ENCODE results near the gene SAA4. TPM values are rescaled to one million over a fixed set of nuclear protein-coding genes. Genes with fewer than 3 reads are reported as not detected.
A peak's percentile ranks its signal among the peaks of the same experiment; 100 is the strongest.
"Not testable (repeated sequence)": the region's sequence is repeated elsewhere in the genome, so short reads cannot be mapped to it uniquely, and the experiment has no call there.

The SAA4 gene
- total RNA-seq, 2 experiments from 2014 or later, result not detected

- Mint-ChIP-seq H3K4me1 (peaks cover 23% of the 10 kb centered on the region), H3K27me3 (peaks cover 12% of the 10 kb centered on the region)
- POLR2A ChIA-PET; H3K27ac Mint-ChIP-seq; H3K36me3 Mint-ChIP-seq (ENCODE audit: low read depth); CTCF ChIA-PET; H3K9me3 Mint-ChIP-seq; H3K4me3 Mint-ChIP-seq; DNase-seq: not testable (repeated sequence)
Measured at GRCh38 chr11:18262681-18263350, 26.2 kb upstream of the SAA4 start.

GRCh38 chr11:18261721-18262120, 25.1 kb upstream of the SAA4 start:
- no peaks in the 10 kb centered on the region for H3K9me3 Mint-ChIP-seq
- no peak for DNase-seq
- ChIA-PET CTCF (no interaction called here), POLR2A (no interaction called here)
- H3K27me3 Mint-ChIP-seq, result peaks cover 16% of the 10 kb centered on the region
- H3K27ac Mint-ChIP-seq, result no peak overlapping the region
- H3K4me3 Mint-ChIP-seq, result no peak overlapping the region
- peaks cover 22% of the 10 kb centered on the region for H3K4me1 Mint-ChIP-seq
- H3K36me3 Mint-ChIP-seq (ENCODE audit: low read depth), result no peaks in the 10 kb centered on the region

- H3K27ac Mint-ChIP-seq, result no peak overlapping the region
- H3K4me1 Mint-ChIP-seq, result peaks cover 6% of the 10 kb centered on the region
- H3K27me3 Mint-ChIP-seq, result peaks cover 18% of the 10 kb centered on the region
- no peaks in the 10 kb centered on the region for H3K36me3 Mint-ChIP-seq (ENCODE audit: low read depth)
- no peak overlapping the region for H3K4me3 Mint-ChIP-seq
- no peaks in the 10 kb centered on the region for H3K9me3 Mint-ChIP-seq
- no peak for DNase-seq
- ChIA-PET POLR2A (no interaction called here), CTCF (interaction anchor here (1.0 kb wide), 1 partner anchor 153 kb away, joined by 3 read pairs; the partner anchor contains the start of gene LDHC)
Measured at GRCh38 chr11:18259259-18259658, 22.7 kb upstream of the SAA4 start.

GRCh38 chr11:18254781-18255361, 18.3 kb upstream of the SAA4 start:
- H3K4me1 Mint-ChIP-seq, result no peaks in the 10 kb centered on the region
- peaks cover 15% of the 10 kb centered on the region for H3K27me3 Mint-ChIP-seq
- ChIA-PET CTCF (no interaction called here), POLR2A (no interaction called here)
- no peaks in the 10 kb centered on the region for H3K36me3 Mint-ChIP-seq (ENCODE audit: low read depth)
- no peaks in the 10 kb centered on the region for H3K9me3 Mint-ChIP-seq
- no peak overlapping the region for H3K27ac Mint-ChIP-seq
- DNase-seq, result no peak
- H3K4me3 Mint-ChIP-seq, result no peak overlapping the region

GRCh38 chr11:18253778-18254338, 17.3 kb upstream of the SAA4 start:
- peaks cover 9% of the 10 kb centered on the region for H3K27me3 Mint-ChIP-seq
- H3K4me3 Mint-ChIP-seq, result no peak overlapping the region
- H3K9me3 Mint-ChIP-seq, result no peaks in the 10 kb centered on the region
- ChIA-PET CTCF (no interaction called here), POLR2A (no interaction called here)
- no peak overlapping the region for H3K27ac Mint-ChIP-seq
- no peak for DNase-seq
- H3K4me1 Mint-ChIP-seq, result no peaks in the 10 kb centered on the region
- no peaks in the 10 kb centered on the region for H3K36me3 Mint-ChIP-seq (ENCODE audit: low read depth)

- Mint-ChIP-seq H3K36me3 (ENCODE audit: low read depth) (no peaks in the 10 kb centered on the region), H3K9me3 (no peaks in the 10 kb centered on the region), H3K4me3 (no peak overlapping the region), H3K4me1 (no peaks in the 10 kb centered on the region), H3K27me3 (peaks cover 8% of the 10 kb centered on the region), H3K27ac (no peak overlapping the region)
- CTCF ChIA-PET, result interaction anchor here (0.9 kb wide), 1 partner anchor 9 kb away, joined by 4 read pairs; no protein-coding TSS in a partner anchor
- no peak for DNase-seq
- POLR2A ChIA-PET, result no interaction called here
Measured at GRCh38 chr11:18253233-18253632, 16.6 kb upstream of the SAA4 start.

- Mint-ChIP-seq H3K27me3 (no peaks in the 10 kb centered on the region), H3K4me3 (no peak within 1 kb of the TSS), H3K36me3 (ENCODE audit: low read depth) (no peaks in the 10 kb centered on the region), H3K4me1 (peaks cover 31% of the 10 kb centered on the region), H3K27ac (no peak within 1 kb of the TSS), H3K9me3 (no peaks in the 10 kb centered on the region)
- ChIA-PET CTCF (interaction anchor here (1.0 to 1.1 kb wide), 2 partner anchors 47 to 371 kb away, joined by 3 read pairs; no protein-coding TSS in a partner anchor), POLR2A (no interaction called here)
- no peak for DNase-seq
Measured at GRCh38 chr11:18248561-18248960, 12.0 kb upstream of the SAA4 start, which contains the start of gene SAA2. TSS of gene SAA2 (minus strand) at chr11:18248668. CDS start at chr11:18248011, 657 bp downstream.

GRCh38 chr11:18247191-18247581, 10.6 kb upstream of the SAA4 start:
- H3K4me3 Mint-ChIP-seq, result peak overlapping the region; percentile 65
- CTCF ChIA-PET; H3K9me3 Mint-ChIP-seq; DNase-seq; H3K27me3 Mint-ChIP-seq; H3K36me3 Mint-ChIP-seq (ENCODE audit: low read depth): not testable (repeated sequence)
- POLR2A ChIA-PET, result interaction anchor here (0.6 kb wide), 1 partner anchor 20 kb away, joined by 3 read pairs; no protein-coding TSS in a partner anchor
- peak overlapping the region; percentile 94 for H3K27ac Mint-ChIP-seq
- peaks cover 31% of the 10 kb centered on the region for H3K4me1 Mint-ChIP-seq

GRCh38 chr11:18246379-18247190, 10.0 kb upstream of the SAA4 start:
- H3K27me3 Mint-ChIP-seq; H3K9me3 Mint-ChIP-seq; H3K36me3 Mint-ChIP-seq (ENCODE audit: low read depth); CTCF ChIA-PET: not testable (repeated sequence)
- POLR2A ChIA-PET, result interaction anchor here (0.6 kb wide), 2 partner anchors 21 to 81 kb away, joined by 3 to 4 read pairs; no protein-coding TSS in a partner anchor
- Mint-ChIP-seq H3K4me1 (peaks cover 31% of the 10 kb centered on the region), H3K4me3 (peak overlapping the region; percentile 65), H3K27ac (peak overlapping the region; percentile 94)
- peak; percentile 47 for DNase-seq

GRCh38 chr11:18245396-18245795, 8.8 kb upstream of the SAA4 start:
- no peak for DNase-seq
- Mint-ChIP-seq H3K36me3 (ENCODE audit: low read depth) (no peaks in the 10 kb centered on the region), H3K4me1 (peaks cover 31% of the 10 kb centered on the region), H3K27ac (no peak overlapping the region), H3K9me3 (no peaks in the 10 kb centered on the region), H3K4me3 (no peak overlapping the region), H3K27me3 (peaks cover 16% of the 10 kb centered on the region)
- CTCF ChIA-PET, result interaction anchor here (2.7 kb wide), 1 partner anchor 15 kb away, joined by 9 read pairs; no protein-coding TSS in a partner anchor
- POLR2A ChIA-PET, result no interaction called here

- Mint-ChIP-seq H3K4me3 (no peak overlapping the region), H3K27ac (peak overlapping the region; percentile 36), H3K27me3 (peaks cover 26% of the 10 kb centered on the region), H3K9me3 (no peaks in the 10 kb centered on the region), H3K4me1 (peaks cover 31% of the 10 kb centered on the region), H3K36me3 (ENCODE audit: low read depth) (no peaks in the 10 kb centered on the region)
- ChIA-PET POLR2A (interaction anchor here (0.5 to 1.4 kb wide), 3 partner anchors 141 to 412 kb away, joined by 3 to 5 read pairs (median 3); no protein-coding TSS in a partner anchor), CTCF (interaction anchor here (0.5 to 2.7 kb wide), 32 partner anchors 9 to 535 kb away, joined by 3 to 10 read pairs (median 4); partner anchors contain the start of genes GTF2H1, HPS5, LDHA and SAAL1)
- peak; percentile 87 for DNase-seq
Measured at GRCh38 chr11:18243783-18244362, 7.3 kb upstream of the SAA4 start.

- peaks cover 57% of the 10 kb centered on the region for H3K27me3 Mint-ChIP-seq
- H3K9me3 Mint-ChIP-seq, result no peaks in the 10 kb centered on the region
- POLR2A ChIA-PET, result no interaction called here
- no peak for DNase-seq
- H3K4me1 Mint-ChIP-seq, result peaks cover 8% of the 10 kb centered on the region
- no peak overlapping the region for H3K4me3 Mint-ChIP-seq
- H3K36me3 Mint-ChIP-seq (ENCODE audit: low read depth), result no peaks in the 10 kb centered on the region
- CTCF ChIA-PET, result interaction anchor here (0.5 kb wide), 1 partner anchor 44 kb away, joined by 3 read pairs; no protein-coding TSS in a partner anchor
- no peak overlapping the region for H3K27ac Mint-ChIP-seq
Measured at GRCh38 chr11:18239655-18240054, 3.1 kb upstream of the SAA4 start.

Data from activated CD4-positive, alpha-beta T cell treated with anti-CD3 and anti-CD28 coated beads, Interleukin-2, amount 10 ng/mL, durations not matched to agents 7 days and 5 days (primary cell).